Prostate gland (tissue), 2 donors: Measurements from ENCODE around the gene INHBC.
"Not testable (repeated sequence)": the region's sequence is repeated elsewhere in the genome, so short reads cannot be mapped to it uniquely, and the experiment has no call there.

ENCODE experiments used
- CTCF ChIP-seq, 4 experiments: fragments of 200-600 bp in 2 of 4; fragments of 450-650 bp in 2 of 4; sonication (generic) in 2 of 4; IDR thresholded peaks; 1 replicate in 3 of 4; 2 replicates in 1 of 4; pipeline ENCODE4 v1.5.1; 2016 to 2019; ENCODE audit warnings: antibody characterized with exemption in 4 of 4, mild to moderate bottlenecking in 2 of 4, moderate library complexity in 2 of 4
- POLR2A ChIP-seq: fragments of 450-650 bp; IDR thresholded peaks from one replicate; pipeline ENCODE4 v1.6.1; 2016; ENCODE audit warnings: antibody characterized with exemption, mild to moderate bottlenecking
- POLR2AphosphoS5 ChIP-seq: sonication (generic); formaldehyde crosslinking; IDR thresholded peaks from one replicate; pipeline ENCODE4 v1.6.1; 2017; ENCODE audit warnings: antibody characterized with exemption

- TF ChIP-seq CTCF (IDR thresholded peaks at IDR 0.05); POLR2AphosphoS5; POLR2A: not testable (repeated sequence)
Observed at GRCh38 chr12:57399718-57400463, 34.7 kb upstream of the INHBC start.
